ENCODE data around the gene PRELID2.

- TF ChIP-seq SMC3 (IDR thresholded peaks at IDR 0.05) = no peak
- TF ChIP-seq CTCF (IDR thresholded peaks at IDR 0.05) = no peak
- no peak for TF ChIP-seq FOSB (CRISPR knock-in tag; IDR thresholded peaks at IDR 0.05)
- TF ChIP-seq KDM1A (IDR thresholded peaks at IDR 0.05; ENCODE audit: low read depth) = no peak
- no peak for TF ChIP-seq CHD2 (IDR thresholded peaks at IDR 0.05; ENCODE audit: low read length, partially characterized antibody)
- no peak for TF ChIP-seq REST (IDR thresholded peaks at IDR 0.05)
Observed at GRCh38 chr5:145830594-145830993, 4.5 kb downstream of the PRELID2 start.

Measured in A549 (cell line).